ENCODE measurements around the gene YAE1. TPM values are rescaled to one million over a fixed set of nuclear protein-coding genes. Genes with fewer than 3 reads are reported as not detected.

The YAE1 gene
- polyA plus RNA-seq, 1 of the 3 experiments (the other 2 are of a cell fraction), result 30.7 TPM

GRCh38 chr7:39567294-39567693 is 1.1 kb downstream of the YAE1 start:
- H3K9me3 ChIP-seq, result no peaks in the 10 kb centered on the region
- H3F3A ChIP-seq (replicated peaks; ENCODE audit: insufficient read depth), result peaks cover 7% of the 10 kb centered on the region
- H3K4me3 ChIP-seq (ENCODE audit: low read depth in 2 of 2, low read length in 1 of 2), result peak overlapping the region; percentile 72 to 94
- 0 out of 2 replicates have a peak overlapping the region, but pooled peaks have one; percentile 100 for H2AFZ ChIP-seq (ENCODE audit: low read depth)
- H3K4me2 ChIP-seq, result peak overlapping the region; percentile 80
- WGBS (ENCODE audit: low lambda C conversion rate), result 20% methylated on average over 2 of the region's 2 CpGs
- peaks cover 38 to 39% of the 10 kb centered on the region in 2 experiments for H3K36me3 ChIP-seq (replicated peaks in 1 of 2; ENCODE audit: control insufficient read depth in 1 of 2, insufficient read depth in 2 of 2, low read length in 1 of 2)
- CTCF ChIA-PET, result interaction anchor here (0.6 to 3.4 kb wide), 5 partner anchors 13 to 1383 kb away, joined by 3 to 26 read pairs (median 3); partner anchors contain the start of genes MPLKIP and SUGCT
- peaks cover 6 to 12% of the 10 kb centered on the region in 2 experiments; a peak in 2 of 4 replicates for H3K4me1 ChIP-seq (ENCODE audit: control insufficient read depth in 1 of 2, insufficient read depth in 2 of 2, low read depth in 1 of 2, low read length in 1 of 2)
- POLR2A ChIA-PET, result interaction anchor here (1.2 to 1.3 kb wide), 3 partner anchors 11 to 56 kb away, joined by 5 to 6 read pairs (median 5); partner anchors contain the start of gene RALA
- peaks cover 45% of the 10 kb centered on the region for H3K79me2 ChIP-seq (ENCODE audit: insufficient read depth)
- no peaks in the 10 kb centered on the region for H3K9me2 ChIP-seq
- H3K27me3 ChIP-seq (ENCODE audit: insufficient read depth), result no peaks in the 10 kb centered on the region
- no peak for TF ChIP-seq JUND (IDR thresholded peaks at IDR 0.05)
- TF ChIP-seq MEF2A (IDR thresholded peaks at IDR 0.05; ENCODE audit: borderline replicate concordance, low read depth), result no peak
- no peak for TF ChIP-seq GATA2 (CRISPR knock-in tag; IDR thresholded peaks at IDR 0.05)
- TF ChIP-seq GABPA (IDR thresholded peaks at IDR 0.05; ENCODE audit: low read depth), result no peak
- no peak for TF ChIP-seq FOSL2 (IDR thresholded peaks at IDR 0.05; ENCODE audit: borderline replicate concordance, low read depth)
- no peak for TF ChIP-seq RFX5 (IDR thresholded peaks at IDR 0.05; ENCODE audit: low read length)
- TF ChIP-seq POLR2AphosphoS5 (IDR thresholded peaks at IDR 0.05; ENCODE audit: low read depth, low read length), result no peak
- no peak for TF ChIP-seq IRF3 (IDR thresholded peaks at IDR 0.05; ENCODE audit: low read depth, low read length)
- no peak for TF ChIP-seq USF2 (IDR thresholded peaks at IDR 0.05; ENCODE audit: borderline replicate concordance, low read depth, low read length)
- no peak for TF ChIP-seq ELF1 (IDR thresholded peaks at IDR 0.05)
- no peak for TF ChIP-seq CHD2 (IDR thresholded peaks at IDR 0.05; ENCODE audit: low read length, partially characterized antibody)
- TF ChIP-seq RCOR1 (IDR thresholded peaks at IDR 0.05; ENCODE audit: low read length), result no peak
- TF ChIP-seq CTCF (IDR thresholded peaks at IDR 0.05), result no peak
- TF ChIP-seq RAD21 (IDR thresholded peaks at IDR 0.05; ENCODE audit: low read length), result no peak
- TF ChIP-seq REST (IDR thresholded peaks at IDR 0.05; ENCODE audit: low read depth, low read length), result no peak
- TF ChIP-seq ZBTB33 (IDR thresholded peaks at IDR 0.05; ENCODE audit: borderline replicate concordance, low read depth), result no peak
- no peak for TF ChIP-seq FOXM1 (IDR thresholded peaks at IDR 0.05; ENCODE audit: low read depth)
- H3K27ac ChIP-seq (ENCODE audit: low read depth in 2 of 2, low read length in 1 of 2), result no peak overlapping the region
- peak overlapping the region; percentile 72 for H3K9ac ChIP-seq
- no peaks in the 10 kb centered on the region for H4K20me1 ChIP-seq (ENCODE audit: insufficient read depth)
- no peak for DNase-seq

All from SK-N-SH (cell line).